GM13976 (cell line): ENCODE data around the gene THRSP.

Experiments
- DNase-seq: peaks from one replicate; pipeline ENCODE4 v3.0.0; 2012; ENCODE audit warnings: low spot score
- in situ Hi-C: fragments of 300-500 bp; cut with MboI; formaldehyde crosslinking; loops from one replicate; pipeline ENCODE4 v1.12.0; 2022; ENCODE audit warnings: low sequenced_read_pairs, mixed read lengths, inconsistent platforms; ENCODE audit not compliant: unreplicated experiment
- TF ChIP-seq, protein P1 (sequence below): IDR thresholded peaks from 2 replicates; pipeline ENCODE4 v1.5.1; 2012; ENCODE audit warnings: borderline replicate concordance, mild to moderate bottlenecking; ENCODE audit not compliant: insufficient read depth; ENCODE audit errors: extremely low read depth, missing control alignments, control extremely low read depth

THRSP gene

DNA sequence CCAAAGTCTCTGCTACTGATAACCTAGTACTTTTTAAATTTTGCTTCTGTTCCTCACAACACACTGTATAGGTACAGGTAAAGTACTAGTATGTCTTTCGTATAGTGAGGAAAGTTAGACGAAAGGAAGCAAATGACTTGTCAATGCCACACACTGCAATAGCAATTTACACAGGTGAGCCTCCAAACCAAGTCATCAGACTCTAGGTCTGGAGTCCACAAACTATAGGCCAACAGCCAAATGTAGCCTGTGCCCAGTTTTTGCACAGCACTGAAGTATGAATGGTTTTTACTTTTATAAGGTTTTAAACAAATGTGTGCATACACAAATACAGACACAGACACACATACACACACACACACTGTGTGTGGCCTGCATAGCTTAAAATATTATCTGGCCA, 47.6 kb downstream of the THRSP start:
- DNase-seq = no peak
- in situ Hi-C loops = no loop called here
- TF ChIP-seq, protein P1, sequence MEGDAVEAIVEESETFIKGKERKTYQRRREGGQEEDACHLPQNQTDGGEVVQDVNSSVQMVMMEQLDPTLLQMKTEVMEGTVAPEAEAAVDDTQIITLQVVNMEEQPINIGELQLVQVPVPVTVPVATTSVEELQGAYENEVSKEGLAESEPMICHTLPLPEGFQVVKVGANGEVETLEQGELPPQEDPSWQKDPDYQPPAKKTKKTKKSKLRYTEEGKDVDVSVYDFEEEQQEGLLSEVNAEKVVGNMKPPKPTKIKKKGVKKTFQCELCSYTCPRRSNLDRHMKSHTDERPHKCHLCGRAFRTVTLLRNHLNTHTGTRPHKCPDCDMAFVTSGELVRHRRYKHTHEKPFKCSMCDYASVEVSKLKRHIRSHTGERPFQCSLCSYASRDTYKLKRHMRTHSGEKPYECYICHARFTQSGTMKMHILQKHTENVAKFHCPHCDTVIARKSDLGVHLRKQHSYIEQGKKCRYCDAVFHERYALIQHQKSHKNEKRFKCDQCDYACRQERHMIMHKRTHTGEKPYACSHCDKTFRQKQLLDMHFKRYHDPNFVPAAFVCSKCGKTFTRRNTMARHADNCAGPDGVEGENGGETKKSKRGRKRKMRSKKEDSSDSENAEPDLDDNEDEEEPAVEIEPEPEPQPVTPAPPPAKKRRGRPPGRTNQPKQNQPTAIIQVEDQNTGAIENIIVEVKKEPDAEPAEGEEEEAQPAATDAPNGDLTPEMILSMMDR = no peak

DNA sequence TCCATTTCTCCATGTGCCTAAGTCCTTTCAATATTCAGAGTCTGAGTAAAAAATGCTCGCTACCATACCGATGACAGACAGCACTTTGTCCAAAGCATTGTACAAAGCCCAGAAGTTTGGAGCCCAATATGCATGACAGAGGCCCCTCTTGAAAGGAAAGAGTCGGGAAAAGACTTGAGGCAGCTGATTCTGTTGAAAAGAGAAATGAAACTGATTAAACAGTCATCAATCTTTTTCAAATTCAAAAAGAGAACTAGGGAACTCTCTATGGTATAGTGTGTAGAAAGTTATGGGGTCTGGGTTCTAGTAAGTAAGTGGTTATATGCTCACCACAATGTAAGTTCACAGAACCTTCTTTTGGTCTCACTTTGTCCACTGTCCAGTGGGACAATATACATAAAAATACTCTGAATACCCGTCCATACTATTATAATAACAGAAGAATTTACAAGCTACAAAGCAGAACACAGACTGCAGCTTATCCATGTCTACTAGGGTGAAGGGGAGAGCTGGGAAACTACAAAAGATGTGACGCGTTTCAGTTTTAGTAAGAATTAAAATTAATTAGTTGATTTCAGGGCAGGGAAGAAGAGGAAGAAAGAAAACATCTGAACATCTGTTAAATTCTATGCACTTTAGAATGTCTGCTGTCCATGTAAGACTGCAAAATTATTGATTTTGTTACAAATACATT, 49.1 kb downstream of the THRSP start:
- in situ Hi-C loops = no loop called here
- TF ChIP-seq, protein P1 = no peak
- DNase-seq = peak; percentile 46
